SHP77 treated with DMSO at 0.1 percent for 48 hours (cell line): Measurements from ENCODE around the gene RNF225.
"Not testable (repeated sequence)": the region's sequence is repeated elsewhere in the genome, so short reads cannot be mapped to it uniquely, and the experiment has no call there.

Experiments
- DNase-seq: peaks from one replicate; lab custom pipeline; 2025; lab: John Stamatoyannopoulos, UW

RNF225 gene

GRCh38 chr19:58408152-58409009, 12.9 kb downstream of the RNF225 start, which contains the start of gene ZNF584:
TSS of gene ZNF584 (plus strand) at chr19:58408649. CDS start at chr19:58409148, 499 bp downstream.
- peak; percentile 93 for DNase-seq

GRCh38 chr19:58409010-58409790, 13.7 kb downstream of the RNF225 start:
- DNase-seq, result no peak

- no peak for DNase-seq
Observed at GRCh38 chr19:58416604-58417003, 21.1 kb downstream of the RNF225 start.

- no peak for DNase-seq
Observed at GRCh38 chr19:58417071-58417470, 21.6 kb downstream of the RNF225 start.

GRCh38 chr19:58428617-58429016, 33.2 kb downstream of the RNF225 start:
- no peak for DNase-seq

GRCh38 chr19:58429745-58430144, 34.3 kb downstream of the RNF225 start:
- DNase-seq, result no peak

GRCh38 chr19:58434217-58434616, 38.8 kb downstream of the RNF225 start:
- DNase-seq, result no peak

GRCh38 chr19:58439576-58440554, 44.4 kb downstream of the RNF225 start, which contains the start of gene ZNF132:
TSS of gene ZNF132 (minus strand) at chr19:58440153. CDS start at chr19:58439821, 332 bp downstream.
- DNase-seq, result no peak

GRCh38 chr19:58440556-58440955, 45.1 kb downstream of the RNF225 start:
- DNase-seq, result no peak

- DNase-seq, result not testable (repeated sequence)
Observed at GRCh38 chr19:58442986-58443385, 47.5 kb downstream of the RNF225 start.
